Gastrocnemius medialis (tissue), 4 donors: ENCODE measurements around the gene CMPK1. TPM values are rescaled to one million over a fixed set of nuclear protein-coding genes. Genes with fewer than 3 reads are reported as not detected.

Experiments used
- ATAC-seq, 2 donors: fragments of 150-250 bp; one replicate each; pipeline ENCODE4 v1.9.1; 2016
- DNase-seq, 2 donors: peaks; one replicate each; pipeline ENCODE4 v3.0.0-alpha.2; 2019
- H3K27ac ChIP-seq, 4 donors: fragments of 200-600 bp; sonication (generic); 1 replicate in 1 of 4; 2 replicates in 3 of 4; pipeline ENCODE4 v1.5.1; 2016 to 2018; ENCODE audit warnings: mild to moderate bottlenecking in 2 of 4, moderate library complexity in 1 of 4
- H3K27me3 ChIP-seq, 3 donors: fragments of 200-600 bp; sonication (generic) in 2 of 3; 1 replicate in 1 of 3; 2 replicates in 2 of 3; pipeline versions ENCODE4 v1.5.1 to v1.6.0; 2016 to 2019; ENCODE audit warnings: mild to moderate bottlenecking in 1 of 3, moderate library complexity in 1 of 3
- H3K36me3 ChIP-seq, 2 donors: fragments of 200-600 bp; sonication (generic) in 1 of 2; one replicate each; pipeline ENCODE4 v1.5.1; 2017 to 2018
- H3K4me1 ChIP-seq, 2 donors: fragments of 200-600 bp; sonication (generic) in 1 of 2; one replicate each; pipeline ENCODE4 v1.5.1; 2016 to 2017; ENCODE audit warnings: mild to moderate bottlenecking in 2 of 2
- H3K4me3 ChIP-seq, 4 donors: fragments of 200-600 bp; sonication (generic) in 3 of 4; 1 replicate in 1 of 4; 2 replicates in 3 of 4; pipeline ENCODE4 v1.5.1; 2016 to 2019; ENCODE audit warnings: mild to moderate bottlenecking in 2 of 4
- H3K9me3 ChIP-seq, 3 donors: fragments of 200-600 bp; sonication (generic) in 2 of 3; 1 replicate in 1 of 3; 2 replicates in 2 of 3; pipeline ENCODE4 v1.5.1; 2016 to 2019
- POLR2A ChIP-seq, 2 donors: fragments of 450-650 bp; IDR thresholded peaks; one replicate each; pipeline ENCODE4 v1.6.1; 2017; ENCODE audit warnings: antibody characterized with exemption in 2 of 2, mild to moderate bottlenecking in 2 of 2, moderate library complexity in 2 of 2
- in situ Hi-C, 4 donors: fragments of 200-750 bp; cut with MboI; loops; one replicate each; pipeline versions ENCODE4 v1.15.0 to v1.8.0; 2017; ENCODE audit warnings: low sequenced_read_pairs in 4 of 4
- intact Hi-C: fragments of 100-400 bp; cut with DNase I; formaldehyde crosslinking; loops from one replicate; pipeline ENCODE4 v1.15.1; 2023; ENCODE audit warnings: low total_unique reads
- total RNA-seq, 4 donors: library from RNA; depleted of rRNA; stranded (reverse); fragments of >200 nt; gene quantifications; one replicate each; pipeline versions ENCODE4 v1.1.0 to v1.2.3, GENCODE V29; 2016
- TF ChIP-seq, protein P1 (sequence below), 5 experiments: fragments of 450-650 bp in 3 of 5; fragments of 200-600 bp in 2 of 5; sonication (generic) in 2 of 5; IDR thresholded peaks in 4 of 5; conservative IDR thresholded peaks in 1 of 5; 1 replicate in 4 of 5; 2 replicates in 1 of 5; pipeline ENCODE4 v1.5.1; 2016 to 2019; ENCODE audit warnings: antibody characterized with exemption in 5 of 5, mild to moderate bottlenecking in 3 of 5, moderate library complexity in 3 of 5

The CMPK1 gene
- total RNA-seq, 4 donors from 2014 or later, result 70.7 to 98.7 (median 88.3) TPM

DNA sequence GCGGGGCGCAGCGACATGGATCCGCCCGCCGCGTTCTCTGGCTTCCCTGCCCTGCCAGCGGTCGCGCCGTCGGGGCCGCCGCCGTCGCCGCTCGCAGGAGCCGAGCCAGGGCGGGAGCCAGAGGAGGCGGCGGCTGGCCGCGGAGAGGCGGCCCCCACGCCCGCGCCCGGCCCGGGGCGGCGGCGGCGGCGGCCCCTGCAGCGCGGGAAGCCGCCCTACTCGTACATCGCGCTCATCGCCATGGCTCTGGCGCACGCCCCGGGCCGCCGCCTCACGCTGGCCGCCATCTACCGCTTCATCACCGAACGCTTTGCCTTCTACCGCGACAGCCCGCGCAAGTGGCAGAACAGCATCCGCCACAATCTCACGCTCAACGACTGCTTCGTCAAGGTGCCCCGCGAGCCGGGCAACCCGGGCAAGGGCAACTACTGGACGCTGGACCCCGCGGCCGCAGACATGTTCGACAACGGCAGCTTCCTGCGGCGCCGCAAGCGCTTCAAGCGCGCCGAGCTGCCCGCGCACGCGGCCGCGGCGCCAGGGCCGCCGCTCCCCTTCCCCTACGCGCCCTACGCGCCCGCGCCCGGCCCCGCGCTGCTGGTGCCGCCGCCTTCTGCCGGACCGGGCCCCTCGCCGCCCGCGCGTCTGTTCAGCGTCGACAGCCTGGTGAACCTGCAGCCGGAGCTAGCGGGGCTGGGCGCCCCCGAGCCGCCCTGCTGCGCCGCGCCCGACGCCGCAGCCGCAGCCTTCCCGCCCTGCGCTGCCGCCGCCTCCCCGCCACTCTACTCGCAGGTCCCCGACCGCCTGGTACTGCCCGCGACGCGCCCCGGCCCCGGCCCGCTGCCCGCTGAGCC is 83.0 kb downstream of the CMPK1 start:
- TF ChIP-seq, protein P1, sequence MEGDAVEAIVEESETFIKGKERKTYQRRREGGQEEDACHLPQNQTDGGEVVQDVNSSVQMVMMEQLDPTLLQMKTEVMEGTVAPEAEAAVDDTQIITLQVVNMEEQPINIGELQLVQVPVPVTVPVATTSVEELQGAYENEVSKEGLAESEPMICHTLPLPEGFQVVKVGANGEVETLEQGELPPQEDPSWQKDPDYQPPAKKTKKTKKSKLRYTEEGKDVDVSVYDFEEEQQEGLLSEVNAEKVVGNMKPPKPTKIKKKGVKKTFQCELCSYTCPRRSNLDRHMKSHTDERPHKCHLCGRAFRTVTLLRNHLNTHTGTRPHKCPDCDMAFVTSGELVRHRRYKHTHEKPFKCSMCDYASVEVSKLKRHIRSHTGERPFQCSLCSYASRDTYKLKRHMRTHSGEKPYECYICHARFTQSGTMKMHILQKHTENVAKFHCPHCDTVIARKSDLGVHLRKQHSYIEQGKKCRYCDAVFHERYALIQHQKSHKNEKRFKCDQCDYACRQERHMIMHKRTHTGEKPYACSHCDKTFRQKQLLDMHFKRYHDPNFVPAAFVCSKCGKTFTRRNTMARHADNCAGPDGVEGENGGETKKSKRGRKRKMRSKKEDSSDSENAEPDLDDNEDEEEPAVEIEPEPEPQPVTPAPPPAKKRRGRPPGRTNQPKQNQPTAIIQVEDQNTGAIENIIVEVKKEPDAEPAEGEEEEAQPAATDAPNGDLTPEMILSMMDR (IDR thresholded peaks at IDR 0.05 in 4 of 5, conservative IDR thresholded peaks at IDR 0.05 in 1 of 5), result no peak
- no peak for TF ChIP-seq POLR2A (IDR thresholded peaks at IDR 0.05)
- DNase-seq (no peak), ATAC-seq (no peak)
- no peak overlapping the region for H3K4me3 ChIP-seq
- peaks cover 33 to 54% (median 35%) of the 10 kb centered on the region in 3 donors for H3K27me3 ChIP-seq
- no peaks in the 10 kb centered on the region for H3K4me1 ChIP-seq
- H3K36me3 ChIP-seq, result no peaks in the 10 kb centered on the region
- in situ Hi-C loops, result loop anchor here in 1 of 4 donors (25.0 kb wide), 1 partner anchor 229 kb away; the partner anchor contains the start of gene PDZK1IP1
- no peak overlapping the region for H3K27ac ChIP-seq
- H3K9me3 ChIP-seq, result no peaks in the 10 kb centered on the region
- intact Hi-C loops, result no loop called here

DNA sequence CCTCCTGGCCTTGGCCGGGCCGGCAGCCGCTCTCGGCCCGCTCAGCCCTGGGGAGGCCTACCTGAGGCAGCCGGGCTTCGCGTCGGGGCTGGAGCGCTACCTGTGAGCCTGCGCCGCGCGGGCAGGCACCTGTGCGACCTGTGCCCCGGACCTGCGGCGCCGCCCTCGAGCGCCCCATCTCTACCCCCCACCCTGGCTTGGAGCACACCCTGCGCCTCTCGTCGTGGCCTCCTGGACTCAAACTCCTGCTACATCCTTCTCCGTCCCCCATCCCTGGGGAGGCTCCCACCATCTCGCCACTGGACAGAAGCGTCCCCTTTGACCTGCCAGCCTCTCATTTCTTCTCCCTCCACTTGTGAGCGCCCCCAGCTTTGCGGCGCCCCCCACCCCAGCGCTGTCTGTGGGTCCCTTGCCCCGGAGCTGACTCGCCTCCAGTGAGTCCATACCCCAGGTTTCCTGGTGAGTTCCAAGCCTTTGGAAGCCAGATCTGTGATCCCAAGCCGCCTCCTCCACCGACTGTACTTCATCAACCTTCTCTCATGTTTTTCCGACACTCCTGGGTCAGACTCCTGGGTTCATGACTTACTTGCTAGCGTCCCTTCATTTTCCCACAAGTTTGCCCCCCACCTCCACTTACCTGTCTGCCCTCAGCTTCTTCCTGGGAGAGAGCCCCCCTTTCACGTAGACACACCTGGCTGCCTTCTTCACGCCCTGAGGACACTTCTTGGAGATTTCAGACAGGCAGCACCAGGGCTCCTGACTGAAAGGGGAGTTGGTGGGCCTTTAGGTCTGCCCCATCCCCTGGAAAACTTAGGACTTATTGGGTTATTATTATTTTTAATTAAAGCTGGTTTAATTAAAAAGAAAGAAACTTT is 83.8 kb downstream of the CMPK1 start:
- TF ChIP-seq, protein P1 (IDR thresholded peaks at IDR 0.05 in 4 of 5, conservative IDR thresholded peaks at IDR 0.05 in 1 of 5), result no peak
- no peak for TF ChIP-seq POLR2A (IDR thresholded peaks at IDR 0.05)
- H3K36me3 ChIP-seq, result no peaks in the 10 kb centered on the region
- H3K9me3 ChIP-seq, result no peaks in the 10 kb centered on the region
- DNase-seq (no peak), ATAC-seq (no peak)
- H3K27me3 ChIP-seq, result peaks cover 33 to 53% (median 35%) of the 10 kb centered on the region in 3 donors
- intact Hi-C loops (no loop called here), in situ Hi-C loops (loop anchor here in 1 of 4 donors (25.0 kb wide), 1 partner anchor 230 kb away; the partner anchor contains the start of gene PDZK1IP1)
- no peak overlapping the region for H3K27ac ChIP-seq
- H3K4me1 ChIP-seq, result no peaks in the 10 kb centered on the region
- no peak overlapping the region for H3K4me3 ChIP-seq

DNA sequence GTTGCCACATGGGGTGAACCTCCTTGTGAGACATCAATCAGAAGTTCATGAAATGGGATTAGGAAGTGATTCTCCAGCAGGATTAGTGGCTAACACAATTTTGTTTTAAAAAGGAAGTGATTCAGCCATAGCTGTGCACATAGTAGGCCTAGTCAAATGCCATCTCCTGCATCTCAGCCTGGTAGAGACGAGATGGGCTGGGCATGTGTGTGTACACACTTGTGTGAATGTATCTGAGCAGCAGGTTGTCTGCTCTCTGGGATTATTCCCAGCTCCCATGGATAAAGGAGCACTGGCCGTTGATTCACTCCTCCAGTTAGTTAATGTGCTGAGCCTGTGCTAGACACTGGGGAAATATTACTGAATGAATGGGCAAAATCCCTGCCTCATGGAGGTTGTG is 84.5 kb downstream of the CMPK1 start:
- TF ChIP-seq, protein P1 (IDR thresholded peaks at IDR 0.05 in 4 of 5, conservative IDR thresholded peaks at IDR 0.05 in 1 of 5), result no peak
- in situ Hi-C loops (loop anchor here in 1 of 4 donors (25.0 kb wide), 1 partner anchor 231 kb away; the partner anchor contains the start of gene PDZK1IP1), intact Hi-C loops (no loop called here)
- Histone ChIP-seq H3K4me1 (no peaks in the 10 kb centered on the region), H3K4me3 (no peak overlapping the region), H3K27ac (no peak overlapping the region), H3K27me3 (peaks cover 33 to 51% (median 35%) of the 10 kb centered on the region in 3 donors), H3K9me3 (no peaks in the 10 kb centered on the region), H3K36me3 (no peaks in the 10 kb centered on the region)
- no peak for ATAC-seq
- DNase-seq, result no peak

DNA sequence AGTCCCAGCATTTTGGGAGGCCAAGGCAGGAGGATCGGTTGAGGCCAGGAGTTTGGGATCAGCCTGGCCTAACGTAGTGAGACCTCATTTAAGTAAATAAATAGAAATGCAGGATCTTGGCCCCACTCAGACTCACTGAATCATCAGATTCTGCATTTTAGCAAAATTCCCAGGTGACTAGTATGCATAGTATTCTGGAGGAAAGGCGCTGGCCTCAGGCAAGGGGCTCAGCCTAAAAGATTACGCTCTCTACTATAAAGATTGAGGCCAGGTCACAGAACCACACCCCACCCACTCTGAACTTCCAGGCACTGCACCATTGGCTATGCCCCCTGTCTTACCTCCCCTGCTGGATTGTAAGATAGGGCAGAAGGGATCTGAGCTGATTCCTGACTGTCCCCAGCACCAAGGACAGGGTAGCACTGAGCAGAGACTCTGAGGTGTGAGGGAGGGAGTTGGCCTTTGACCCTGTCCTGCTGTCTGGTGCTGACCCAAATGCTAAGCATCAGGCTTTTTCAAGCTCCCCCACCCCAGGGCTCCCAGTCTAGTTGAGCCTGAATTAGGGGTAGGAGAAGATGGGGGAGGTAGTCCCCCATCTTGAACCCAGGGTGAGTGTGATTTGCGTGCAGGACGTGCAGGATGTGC is 85.2 kb downstream of the CMPK1 start:
- DNase-seq (no peak), ATAC-seq (no peak)
- intact Hi-C loops (no loop called here), in situ Hi-C loops (loop anchor here in 1 of 4 donors (25.0 kb wide), 1 partner anchor 232 kb away; the partner anchor contains the start of gene PDZK1IP1)
- Histone ChIP-seq H3K27ac (no peak overlapping the region), H3K36me3 (no peaks in the 10 kb centered on the region), H3K9me3 (no peaks in the 10 kb centered on the region), H3K4me1 (no peaks in the 10 kb centered on the region), H3K4me3 (no peak overlapping the region), H3K27me3 (peaks cover 33 to 51% (median 35%) of the 10 kb centered on the region in 3 donors)
- TF ChIP-seq, protein P1 (IDR thresholded peaks at IDR 0.05 in 4 of 5, conservative IDR thresholded peaks at IDR 0.05 in 1 of 5), result no peak
- no peak for TF ChIP-seq POLR2A (IDR thresholded peaks at IDR 0.05)
